PFSK-1 (cell line): ENCODE data around the gene CLEC1B.

Source experiments
- FOXP2 ChIP-seq: optimal IDR thresholded peaks from 2 replicates; pipeline ENCODE3; 2011; ENCODE audit warnings: borderline replicate concordance, control low read depth, inconsistent platforms; ENCODE audit not compliant: insufficient read depth; ENCODE audit errors: extremely low read length, extremely low read depth
- POLR2AphosphoS5 ChIP-seq: IDR thresholded peaks from 2 replicates; pipeline ENCODE4 v1.6.1; 2012; ENCODE audit warnings: low read depth, mild to moderate bottlenecking, control low read depth, low read length, moderate library complexity
- SIN3A ChIP-seq: IDR thresholded peaks from 2 replicates; pipeline ENCODE4 v1.6.1; 2012; ENCODE audit warnings: mild to moderate bottlenecking, low read length, moderate library complexity, borderline replicate concordance; ENCODE audit not compliant: insufficient read depth
- TAF1 ChIP-seq: IDR thresholded peaks from 2 replicates; pipeline ENCODE4 v1.6.1; 2012; ENCODE audit warnings: low read length, control low read depth, borderline replicate concordance; ENCODE audit not compliant: insufficient read depth
- TF ChIP-seq, protein P1 (sequence below), 2 experiments: IDR thresholded peaks; 2 replicates each; pipeline versions ENCODE4 v1.6.1 to v1.8.0; 2011 to 2012; ENCODE audit warnings: low read depth in 2 of 2, low read length in 2 of 2, control low read depth in 1 of 2, inconsistent platforms in 1 of 2, mild to moderate bottlenecking in 1 of 2, moderate library complexity in 1 of 2; ENCODE audit not compliant: insufficient read depth in 1 of 2

Gene CLEC1B

DNA sequence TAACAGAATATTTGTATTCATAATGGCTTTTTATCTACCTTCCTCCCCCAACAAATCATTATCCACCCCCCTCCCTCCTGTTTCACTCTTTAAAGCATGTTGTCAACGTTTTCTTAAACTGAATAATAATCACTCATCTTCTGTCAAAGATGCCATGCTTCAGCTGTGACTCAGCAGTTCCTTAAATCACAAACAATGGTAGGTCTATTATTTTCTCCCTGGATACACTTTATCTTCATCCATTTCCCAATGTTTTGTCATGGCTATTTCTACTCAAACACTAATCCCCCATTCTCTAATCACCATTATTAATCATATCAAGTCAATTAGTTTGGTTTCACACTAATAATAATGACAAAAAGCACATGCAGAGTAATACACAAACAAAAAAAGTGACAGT is 18.0 kb upstream of the CLEC1B start:
- TF ChIP-seq, protein P1, sequence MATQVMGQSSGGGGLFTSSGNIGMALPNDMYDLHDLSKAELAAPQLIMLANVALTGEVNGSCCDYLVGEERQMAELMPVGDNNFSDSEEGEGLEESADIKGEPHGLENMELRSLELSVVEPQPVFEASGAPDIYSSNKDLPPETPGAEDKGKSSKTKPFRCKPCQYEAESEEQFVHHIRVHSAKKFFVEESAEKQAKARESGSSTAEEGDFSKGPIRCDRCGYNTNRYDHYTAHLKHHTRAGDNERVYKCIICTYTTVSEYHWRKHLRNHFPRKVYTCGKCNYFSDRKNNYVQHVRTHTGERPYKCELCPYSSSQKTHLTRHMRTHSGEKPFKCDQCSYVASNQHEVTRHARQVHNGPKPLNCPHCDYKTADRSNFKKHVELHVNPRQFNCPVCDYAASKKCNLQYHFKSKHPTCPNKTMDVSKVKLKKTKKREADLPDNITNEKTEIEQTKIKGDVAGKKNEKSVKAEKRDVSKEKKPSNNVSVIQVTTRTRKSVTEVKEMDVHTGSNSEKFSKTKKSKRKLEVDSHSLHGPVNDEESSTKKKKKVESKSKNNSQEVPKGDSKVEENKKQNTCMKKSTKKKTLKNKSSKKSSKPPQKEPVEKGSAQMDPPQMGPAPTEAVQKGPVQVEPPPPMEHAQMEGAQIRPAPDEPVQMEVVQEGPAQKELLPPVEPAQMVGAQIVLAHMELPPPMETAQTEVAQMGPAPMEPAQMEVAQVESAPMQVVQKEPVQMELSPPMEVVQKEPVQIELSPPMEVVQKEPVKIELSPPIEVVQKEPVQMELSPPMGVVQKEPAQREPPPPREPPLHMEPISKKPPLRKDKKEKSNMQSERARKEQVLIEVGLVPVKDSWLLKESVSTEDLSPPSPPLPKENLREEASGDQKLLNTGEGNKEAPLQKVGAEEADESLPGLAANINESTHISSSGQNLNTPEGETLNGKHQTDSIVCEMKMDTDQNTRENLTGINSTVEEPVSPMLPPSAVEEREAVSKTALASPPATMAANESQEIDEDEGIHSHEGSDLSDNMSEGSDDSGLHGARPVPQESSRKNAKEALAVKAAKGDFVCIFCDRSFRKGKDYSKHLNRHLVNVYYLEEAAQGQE (IDR thresholded peaks at IDR 0.05; ENCODE audit: insufficient read depth in 1 of 2, low read depth in 2 of 2, low read length in 2 of 2): no peak
- TF ChIP-seq SIN3A (no peak), POLR2AphosphoS5 (no peak), TAF1 (no peak), FOXP2 (no peak)

GRCh38 chr12:10015450-10015849 is 16.5 kb upstream of the CLEC1B start:
- TF ChIP-seq SIN3A (no peak), POLR2AphosphoS5 (no peak), FOXP2 (no peak), TAF1 (no peak)
- TF ChIP-seq, protein P1 (IDR thresholded peaks at IDR 0.05; ENCODE audit: insufficient read depth in 1 of 2, low read depth in 2 of 2, low read length in 2 of 2): no peak

DNA sequence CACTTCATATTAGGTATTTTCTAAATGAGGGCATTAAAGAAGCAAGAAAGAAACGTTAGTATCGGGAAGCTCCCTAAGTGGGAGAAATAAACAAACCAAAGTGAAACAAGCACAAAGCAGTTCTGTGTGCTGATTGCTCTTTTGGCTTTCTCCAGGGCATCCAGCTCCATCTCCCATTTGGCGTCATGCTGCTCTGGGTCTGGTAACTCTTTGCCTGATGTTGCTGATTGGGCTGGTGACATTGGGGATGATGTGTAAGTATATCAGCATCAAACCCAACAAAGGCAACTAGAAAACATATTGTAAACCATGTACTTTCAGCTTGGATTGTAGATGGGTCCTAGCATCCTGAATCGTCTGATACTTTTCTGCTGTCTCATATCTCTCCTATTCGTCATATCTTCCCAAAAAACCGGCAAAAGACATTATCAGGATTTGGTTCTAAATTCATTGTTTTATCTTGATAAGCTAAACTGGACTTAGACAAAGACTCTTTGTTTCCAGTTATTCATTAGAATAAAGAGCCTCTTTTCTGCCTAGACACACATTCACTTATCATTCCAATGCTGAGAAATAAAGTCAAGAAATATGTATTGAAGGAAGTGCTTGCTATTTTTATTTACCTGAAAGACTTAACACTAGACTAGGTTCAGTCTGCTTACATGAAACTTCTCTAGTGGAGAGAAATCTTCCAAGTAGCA is 13.9 kb upstream of the CLEC1B start:
- TF ChIP-seq, protein P1 (IDR thresholded peaks at IDR 0.05; ENCODE audit: insufficient read depth in 1 of 2, low read depth in 2 of 2, low read length in 2 of 2): no peak

- TF ChIP-seq, protein P1 (IDR thresholded peaks at IDR 0.05; ENCODE audit: insufficient read depth in 1 of 2, low read depth in 2 of 2, low read length in 2 of 2): no peak
- TF ChIP-seq TAF1 (no peak), POLR2AphosphoS5 (no peak), FOXP2 (no peak), SIN3A (no peak)
Measured at GRCh38 chr12:10001171-10001776, 2.4 kb upstream of the CLEC1B start.
